ENCODE measurements around the gene FKBP7.

The FKBP7 gene

GRCh38 chr2:178469219-178469849 lies 9.1 kb downstream of the FKBP7 start:
- TF ChIP-seq CTCF (IDR thresholded peaks at IDR 0.05; ENCODE audit: low read depth, low read length): no peak

GRCh38 chr2:178457390-178457886 lies 21.0 kb downstream of the FKBP7 start:
- TF ChIP-seq CTCF (IDR thresholded peaks at IDR 0.05; ENCODE audit: low read depth, low read length): no peak
- H3K4me3 ChIP-seq (ENCODE audit: low read depth, low read length): no peak overlapping the region

More at GRCh38 chr2:178469219-178469849, 9.1 kb downstream of the FKBP7 start:
- H3K4me3 ChIP-seq (ENCODE audit: low read depth, low read length): no peak overlapping the region

GRCh38 chr2:178455947-178456346 lies 22.5 kb downstream of the FKBP7 start:
- H3K4me3 ChIP-seq (ENCODE audit: low read depth, low read length): no peak overlapping the region
- no peak for TF ChIP-seq CTCF (IDR thresholded peaks at IDR 0.05; ENCODE audit: low read depth, low read length)

GRCh38 chr2:178452870-178453269 lies 25.5 kb downstream of the FKBP7 start:
- TF ChIP-seq CTCF (IDR thresholded peaks at IDR 0.05; ENCODE audit: low read depth, low read length): no peak
- no peak overlapping the region for H3K4me3 ChIP-seq (ENCODE audit: low read depth, low read length)

- no peak overlapping the region for H3K4me3 ChIP-seq (ENCODE audit: low read depth, low read length)
- no peak for TF ChIP-seq CTCF (IDR thresholded peaks at IDR 0.05; ENCODE audit: low read depth, low read length)
Observed at GRCh38 chr2:178452334-178452733, 26.1 kb downstream of the FKBP7 start.

- TF ChIP-seq CTCF (IDR thresholded peaks at IDR 0.05; ENCODE audit: low read depth, low read length): no peak
- peak within 1 kb of the TSS; percentile 83 for H3K4me3 ChIP-seq (ENCODE audit: low read depth, low read length)
Observed at GRCh38 chr2:178450774-178451525, 27.4 kb downstream of the FKBP7 start, which contains the start of the genes PJVK and PRKRA. Gene PJVK, plus strand, starts transcription at chr2:178451378. Its CDS starts 2,032 bp downstream, at chr2:178453410. Gene PRKRA, minus strand, starts transcription at chr2:178451175. Its CDS starts 145 bp downstream, at chr2:178451030.

GRCh38 chr2:178450524-178450773 lies 28.0 kb downstream of the FKBP7 start:
- H3K4me3 ChIP-seq (ENCODE audit: low read depth, low read length): peak overlapping the region; percentile 83
- TF ChIP-seq CTCF (IDR thresholded peaks at IDR 0.05; ENCODE audit: low read depth, low read length): no peak
